HUES48 (cell line): ENCODE measurements around the gene TPST1.
"Not testable (repeated sequence)": the region's sequence is repeated elsewhere in the genome, so short reads cannot be mapped to it uniquely, and the experiment has no call there.

Source experiments
- H3K27ac ChIP-seq: one replicate; pipeline ENCODE4 v1.7.0; 2013; ENCODE audit warnings: low read depth, low read length, inconsistent platforms
- H3K27me3 ChIP-seq: 2 replicates; pipeline ENCODE4 v1.6.1; 2013; ENCODE audit warnings: mild to moderate bottlenecking, low read length; ENCODE audit not compliant: control insufficient read depth, insufficient read depth
- H3K36me3 ChIP-seq: 2 replicates; pipeline ENCODE4 v1.6.1; 2013; ENCODE audit warnings: low read length; ENCODE audit not compliant: control insufficient read depth, insufficient read depth
- H3K4me1 ChIP-seq: 2 replicates; pipeline ENCODE4 v1.6.1; 2013; ENCODE audit warnings: mild to moderate bottlenecking, low read length; ENCODE audit not compliant: control insufficient read depth, insufficient read depth
- H3K4me3 ChIP-seq: 2 replicates; pipeline ENCODE4 v1.5.1; 2013; ENCODE audit warnings: mild to moderate bottlenecking, low read depth, low read length
- H3K9ac ChIP-seq: 2 replicates; pipeline ENCODE4 v1.6.1; 2013; ENCODE audit warnings: mild to moderate bottlenecking, low read depth, low read length, moderate library complexity
- H3K9me3 ChIP-seq: 2 replicates; pipeline ENCODE4 v1.6.1; 2013; ENCODE audit warnings: low read length; ENCODE audit not compliant: control insufficient read depth, insufficient read depth

The TPST1 gene

DNA sequence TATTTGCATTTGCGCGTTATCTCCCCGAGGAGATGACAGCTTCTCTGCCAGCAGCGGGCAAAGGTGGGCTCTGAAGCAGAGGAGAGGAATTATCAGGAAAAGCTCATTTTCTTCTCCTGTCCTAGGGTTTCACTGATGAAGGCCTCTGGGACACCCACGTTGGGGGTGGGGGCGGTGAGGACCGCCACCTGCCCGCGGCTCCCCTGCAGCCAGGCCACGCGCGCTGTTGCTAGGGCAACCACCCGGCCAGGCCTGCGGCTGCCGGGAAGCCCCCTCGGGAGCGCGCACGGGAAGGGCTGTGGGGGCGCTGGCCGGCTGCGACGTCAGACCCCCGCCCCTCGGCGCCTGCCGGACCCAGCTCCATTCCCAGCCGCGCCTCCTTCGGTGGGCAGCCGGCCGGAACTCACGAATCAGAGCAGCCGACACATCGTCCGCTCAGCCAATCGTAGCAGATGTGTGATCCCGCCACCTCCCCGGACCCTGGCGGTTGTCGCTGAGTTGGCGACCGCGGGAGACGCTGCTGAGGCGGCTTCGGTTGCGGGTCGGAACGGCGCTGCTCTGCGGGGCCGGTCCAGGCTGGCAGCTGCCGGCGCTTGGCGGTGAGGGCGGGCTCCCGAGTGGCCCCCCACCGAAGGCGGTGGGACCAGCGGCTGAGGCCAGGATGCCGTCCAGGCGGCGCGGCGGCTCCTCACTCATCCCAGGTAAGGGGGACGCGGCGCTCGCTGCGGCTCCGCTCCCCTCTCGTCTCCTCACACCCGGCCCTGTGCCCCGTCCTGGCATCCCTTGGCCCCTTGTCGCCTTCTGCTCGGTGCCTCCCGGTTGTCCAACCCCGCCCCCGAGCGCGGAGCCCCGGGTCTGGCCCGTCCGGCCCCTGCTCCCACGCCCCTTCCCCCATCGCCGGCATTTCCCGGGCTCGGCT, at the start of gene TPST1:
Gene TPST1, plus strand, starts transcription at position 513 of the 919 bp plus-strand sequence. CDS start 35,092 bp downstream, outside the sequence.
- H3K4me3 ChIP-seq, result peak within 1 kb of the TSS; percentile 91
- peak within 1 kb of the TSS; percentile 75 for H3K27ac ChIP-seq
- H3K4me1 ChIP-seq, result peaks cover 7% of the 10 kb centered on the region
- no peaks in the 10 kb centered on the region for H3K9me3 ChIP-seq
- peak within 1 kb of the TSS; percentile 79 for H3K9ac ChIP-seq
- no peaks in the 10 kb centered on the region for H3K27me3 ChIP-seq
- H3K36me3 ChIP-seq, result peaks cover 8% of the 10 kb centered on the region; the same call in 1 of the 2 replicates

- not testable (repeated sequence) for H3K9ac ChIP-seq, H3K9me3 ChIP-seq
Measured at GRCh38 chr7:66156035-66156434, 49.1 kb upstream of the TPST1 start.

DNA sequence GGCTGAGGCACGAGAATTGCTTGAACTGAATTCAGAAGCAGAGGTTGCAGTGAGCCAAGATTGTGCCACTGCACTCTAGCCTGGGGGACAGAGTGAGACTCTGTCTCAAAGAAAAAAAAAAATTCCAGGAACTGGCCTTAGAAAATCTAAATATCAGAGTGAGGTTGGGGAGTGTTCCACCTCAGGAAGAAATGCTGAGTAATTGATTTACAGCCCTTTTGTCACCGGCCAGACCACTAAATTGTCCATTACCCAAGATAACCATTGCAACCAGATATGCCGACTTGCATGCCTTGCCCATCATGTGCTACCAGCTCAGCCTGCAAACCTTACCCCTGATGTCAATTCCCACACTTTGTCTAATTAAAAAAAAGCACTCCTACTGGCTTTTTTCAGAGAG, 48.1 kb upstream of the TPST1 start:
- H3K27ac ChIP-seq, result no peak overlapping the region
- H3K4me1 ChIP-seq, result peaks cover 13% of the 10 kb centered on the region
- no peak overlapping the region for H3K4me3 ChIP-seq
- H3K9ac ChIP-seq, result no peak overlapping the region
- no peaks in the 10 kb centered on the region for H3K9me3 ChIP-seq
- peaks cover 18% of the 10 kb centered on the region for H3K36me3 ChIP-seq
- H3K27me3 ChIP-seq, result no peaks in the 10 kb centered on the region

More at GRCh38 chr7:66156035-66156434, 49.1 kb upstream of the TPST1 start:
- not testable (repeated sequence) for H3K27ac ChIP-seq, H3K27me3 ChIP-seq, H3K4me3 ChIP-seq
- Histone ChIP-seq H3K36me3 (peaks cover 22% of the 10 kb centered on the region), H3K4me1 (peaks cover 17% of the 10 kb centered on the region)

DNA sequence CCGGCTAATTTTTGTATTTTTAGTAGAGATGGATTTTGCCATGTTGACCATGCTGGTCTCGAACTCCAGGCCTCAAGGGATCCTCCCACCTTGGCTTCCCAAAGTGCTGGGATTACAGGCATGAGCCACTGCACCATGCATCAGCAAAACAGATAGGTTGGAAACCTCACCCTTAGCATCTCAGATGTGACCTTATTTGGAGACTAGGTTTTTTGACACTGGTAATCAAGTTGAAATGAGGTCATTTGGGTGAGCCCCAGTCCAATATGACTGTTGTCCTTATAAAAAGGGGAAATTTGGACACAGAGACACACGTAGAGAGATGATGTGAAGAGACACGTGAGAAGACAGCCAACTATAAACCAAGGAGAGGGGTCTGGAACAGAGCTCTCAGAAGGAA, 42.5 kb upstream of the TPST1 start:
- Histone ChIP-seq H3K4me1 (no peaks in the 10 kb centered on the region), H3K9ac (no peak overlapping the region), H3K4me3 (no peak overlapping the region), H3K9me3 (no peaks in the 10 kb centered on the region), H3K27me3 (no peaks in the 10 kb centered on the region), H3K27ac (no peak overlapping the region), H3K36me3 (0 out of 2 replicates have a peak, but pooled peaks cover 3% of the 10 kb centered on the region)

- H3K9ac ChIP-seq, result no peak overlapping the region
- H3K27ac ChIP-seq, result no peak overlapping the region
- H3K27me3 ChIP-seq, result no peaks in the 10 kb centered on the region
- H3K36me3 ChIP-seq, result no peaks in the 10 kb centered on the region
- no peaks in the 10 kb centered on the region for H3K9me3 ChIP-seq
- no peaks in the 10 kb centered on the region for H3K4me1 ChIP-seq
- no peak overlapping the region for H3K4me3 ChIP-seq
Measured at GRCh38 chr7:66163186-66163610, 41.9 kb upstream of the TPST1 start.

- no peaks in the 10 kb centered on the region for H3K9me3 ChIP-seq
- no peak overlapping the region for H3K4me3 ChIP-seq
- no peaks in the 10 kb centered on the region for H3K4me1 ChIP-seq
- H3K36me3 ChIP-seq, result no peaks in the 10 kb centered on the region
- no peak overlapping the region for H3K9ac ChIP-seq
- no peak overlapping the region for H3K27ac ChIP-seq
- H3K27me3 ChIP-seq, result no peaks in the 10 kb centered on the region
Measured at GRCh38 chr7:66164356-66164755, 40.8 kb upstream of the TPST1 start.

GRCh38 chr7:66167773-66168387, 37.3 kb upstream of the TPST1 start:
- Histone ChIP-seq H3K9me3 (no peaks in the 10 kb centered on the region), H3K4me3 (no peak overlapping the region), H3K27ac (no peak overlapping the region), H3K36me3 (no peaks in the 10 kb centered on the region), H3K9ac (no peak overlapping the region), H3K27me3 (no peaks in the 10 kb centered on the region), H3K4me1 (no peaks in the 10 kb centered on the region)

DNA sequence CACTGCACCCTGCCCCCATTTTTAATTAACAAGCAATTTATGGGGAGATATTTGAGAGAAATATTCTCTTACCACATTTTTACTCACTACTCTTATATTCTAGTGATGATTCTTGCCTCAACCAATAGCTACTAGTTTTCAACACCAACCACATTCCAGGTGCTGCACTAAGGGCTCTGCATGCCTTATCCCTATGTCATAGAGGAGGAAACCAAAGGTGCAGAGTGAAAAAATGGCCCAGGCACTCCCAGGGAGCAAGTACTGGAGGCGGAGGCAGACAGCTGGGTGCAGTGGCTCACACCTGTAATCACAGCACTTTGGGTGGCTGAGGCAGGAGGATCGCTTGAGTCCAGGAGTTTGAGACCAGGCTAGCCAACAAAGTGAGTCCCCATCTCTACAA, 35.5 kb upstream of the TPST1 start:
- H3K9me3 ChIP-seq, result no peaks in the 10 kb centered on the region
- H3K36me3 ChIP-seq, result no peaks in the 10 kb centered on the region
- H3K4me3 ChIP-seq, result no peak overlapping the region
- no peak overlapping the region for H3K9ac ChIP-seq
- H3K27me3 ChIP-seq, result no peaks in the 10 kb centered on the region
- no peak overlapping the region for H3K27ac ChIP-seq
- no peaks in the 10 kb centered on the region for H3K4me1 ChIP-seq

GRCh38 chr7:66170309-66171231, 34.6 kb upstream of the TPST1 start:
- H3K4me3 ChIP-seq, result no peak overlapping the region
- no peaks in the 10 kb centered on the region for H3K27me3 ChIP-seq
- H3K4me1 ChIP-seq, result no peaks in the 10 kb centered on the region
- no peak overlapping the region for H3K9ac ChIP-seq
- H3K36me3 ChIP-seq, result no peaks in the 10 kb centered on the region
- H3K9me3 ChIP-seq, result no peaks in the 10 kb centered on the region
- H3K27ac ChIP-seq, result no peak overlapping the region

DNA sequence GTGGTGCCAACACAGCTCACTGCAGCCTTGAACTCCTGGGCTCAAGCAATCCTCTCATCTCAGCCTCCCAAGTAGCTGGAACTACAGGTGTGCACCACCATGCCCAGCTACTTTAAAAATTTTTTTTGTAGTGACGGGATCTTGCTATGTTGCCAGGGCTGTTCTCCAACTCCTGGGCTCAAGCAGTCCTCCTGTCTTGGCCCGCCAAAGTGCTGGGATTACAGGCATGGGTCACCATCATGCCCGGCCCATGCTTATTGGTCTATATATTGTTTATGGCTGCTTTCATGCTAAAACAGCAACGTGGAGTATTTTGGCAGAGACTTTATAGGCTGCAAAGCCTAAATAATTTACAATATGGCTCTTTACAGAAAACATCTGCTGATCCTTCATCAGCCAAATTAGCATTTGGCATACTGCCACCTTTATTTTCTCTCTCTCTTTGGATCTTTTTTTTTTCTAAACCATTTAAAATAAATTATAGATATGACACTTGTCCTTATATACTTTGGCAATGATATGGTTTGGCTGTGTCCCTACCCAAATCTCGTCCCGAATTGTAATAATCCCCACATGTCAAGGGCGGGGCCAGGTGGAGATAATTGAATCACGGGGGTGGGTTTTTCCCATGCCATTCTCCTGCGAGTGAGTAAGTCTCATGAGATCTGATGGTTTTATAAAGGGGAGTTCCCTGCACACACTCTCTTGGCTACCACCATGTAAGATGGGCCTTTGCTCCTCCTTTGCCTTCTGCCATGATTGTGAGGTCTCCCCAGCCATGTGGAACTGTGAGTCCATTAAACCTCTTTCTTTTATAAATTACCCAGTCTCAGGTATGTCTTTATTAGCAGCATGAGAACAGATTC, 32.4 kb upstream of the TPST1 start:
- not testable (repeated sequence) for H3K4me3 ChIP-seq, H3K9me3 ChIP-seq, H3K4me1 ChIP-seq, H3K9ac ChIP-seq, H3K27ac ChIP-seq, H3K27me3 ChIP-seq, H3K36me3 ChIP-seq
